HG03469 (cell line): ENCODE measurements around the gene CNGA2.
"Not testable (repeated sequence)": the region's sequence is repeated elsewhere in the genome, so short reads cannot be mapped to it uniquely, and the experiment has no call there.

Source experiments
- ATAC-seq: cut with Tn5 transposase; IDR thresholded peaks from one replicate; pipeline ENCODE4 v1.9.1; 2021; ENCODE audit warnings: mild to moderate bottlenecking, moderate library complexity, moderate number of reproducible peaks; ENCODE audit not compliant: unreplicated experiment

CNGA2 gene

DNA sequence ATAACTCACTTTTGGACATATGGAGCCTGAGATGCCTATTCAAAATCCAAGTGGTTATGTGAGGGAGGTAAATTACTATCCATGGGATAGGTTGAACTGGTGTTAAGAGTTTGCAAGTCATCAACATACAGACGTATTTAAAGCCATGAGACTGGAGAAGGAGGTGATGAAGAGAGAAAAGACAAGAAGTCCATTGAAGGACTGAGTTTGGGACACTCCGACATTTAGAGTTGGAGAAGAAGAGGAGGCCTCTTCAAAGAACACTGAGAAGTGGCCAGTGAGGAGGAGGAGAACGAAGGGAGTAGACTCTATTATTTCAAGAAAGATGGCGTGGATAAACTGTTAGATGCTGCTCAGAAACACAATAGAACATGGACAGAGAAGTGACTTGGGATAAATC is at the start of gene CNGA2:
Gene CNGA2 (plus strand): TSS at position 301 of the 400 bp plus-strand sequence. CDS start 3,738 bp downstream, outside the sequence.
- no peak for ATAC-seq

DNA sequence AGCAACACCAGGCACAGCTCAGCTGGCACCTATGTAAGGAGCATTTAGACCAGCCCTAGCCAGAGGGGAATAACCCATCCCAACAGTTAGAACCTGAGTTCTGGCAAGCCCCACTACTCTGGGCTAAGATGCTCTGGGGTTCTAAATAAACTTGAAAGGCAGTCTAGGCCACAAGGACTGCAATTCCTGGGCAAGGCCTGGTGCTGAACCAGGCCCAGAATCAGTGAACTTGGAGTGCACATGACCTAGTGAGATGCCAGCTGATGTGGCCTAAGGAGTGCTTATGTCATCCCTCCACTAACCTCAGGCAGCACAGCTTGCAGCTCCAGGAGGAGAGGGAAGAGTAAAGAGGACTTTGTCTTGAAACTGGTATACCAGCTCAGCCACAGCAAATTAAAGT is 46.9 kb upstream of the CNGA2 start:
- ATAC-seq, result no peak

DNA sequence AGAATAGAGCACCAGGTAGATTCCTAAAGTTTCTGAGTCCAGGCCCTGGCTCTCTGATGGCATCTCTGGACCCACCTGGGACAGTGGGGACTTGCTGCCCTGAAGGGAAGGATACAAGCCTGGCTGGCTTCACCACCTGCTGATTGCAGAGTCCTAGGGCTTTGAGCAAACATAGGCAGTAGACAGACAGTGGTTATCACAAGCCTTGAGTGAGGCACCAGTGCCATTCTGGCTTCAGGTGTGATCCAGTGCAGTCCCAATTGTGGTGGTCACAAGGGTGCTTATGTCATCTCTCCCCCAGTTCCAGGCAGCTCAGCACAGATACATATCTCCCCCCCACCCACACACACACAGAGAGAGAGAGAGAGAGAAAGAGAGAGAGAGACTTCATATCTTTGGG is 45.9 kb upstream of the CNGA2 start:
- no peak for ATAC-seq

DNA sequence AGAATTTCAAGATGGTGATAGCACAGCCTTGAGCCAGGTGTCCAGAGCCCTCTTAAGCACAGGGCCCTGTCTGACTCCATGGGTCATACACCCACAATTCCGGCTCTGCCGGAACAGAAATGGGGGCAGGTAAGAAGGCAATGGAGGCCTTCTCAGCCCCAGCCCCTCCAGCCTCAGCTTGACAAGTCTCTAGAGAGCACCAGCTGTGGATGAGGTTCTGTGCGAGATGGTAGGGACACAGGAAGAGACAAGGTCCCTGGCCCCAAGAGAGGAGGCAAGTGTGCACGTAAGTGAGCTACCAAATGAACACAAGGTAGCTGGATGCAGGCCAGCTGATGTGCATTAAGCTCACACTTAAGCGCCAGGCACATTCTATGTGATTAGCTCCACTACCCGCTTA is 41.7 kb upstream of the CNGA2 start:
- ATAC-seq, result no peak

DNA sequence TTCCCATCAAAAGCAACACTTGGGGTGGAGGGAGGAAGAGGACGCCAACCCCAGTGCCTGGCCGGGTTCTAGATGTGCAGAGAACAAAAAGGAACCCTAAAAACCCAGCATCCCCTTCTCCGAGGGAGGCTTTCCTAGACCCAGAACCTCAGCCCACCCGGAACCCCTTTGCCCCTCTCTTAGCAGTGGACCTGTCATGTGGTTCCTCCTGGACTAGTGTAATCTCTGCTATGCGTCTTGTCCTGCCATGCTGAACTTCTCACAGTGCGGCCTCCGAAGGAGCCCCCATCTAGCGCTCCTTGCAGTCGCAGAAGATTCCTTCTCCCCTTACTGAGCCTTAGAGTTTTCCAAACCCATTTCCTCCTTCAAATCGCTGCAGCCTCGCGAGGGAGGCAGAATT is 40.4 kb upstream of the CNGA2 start:
- ATAC-seq, result no peak

DNA sequence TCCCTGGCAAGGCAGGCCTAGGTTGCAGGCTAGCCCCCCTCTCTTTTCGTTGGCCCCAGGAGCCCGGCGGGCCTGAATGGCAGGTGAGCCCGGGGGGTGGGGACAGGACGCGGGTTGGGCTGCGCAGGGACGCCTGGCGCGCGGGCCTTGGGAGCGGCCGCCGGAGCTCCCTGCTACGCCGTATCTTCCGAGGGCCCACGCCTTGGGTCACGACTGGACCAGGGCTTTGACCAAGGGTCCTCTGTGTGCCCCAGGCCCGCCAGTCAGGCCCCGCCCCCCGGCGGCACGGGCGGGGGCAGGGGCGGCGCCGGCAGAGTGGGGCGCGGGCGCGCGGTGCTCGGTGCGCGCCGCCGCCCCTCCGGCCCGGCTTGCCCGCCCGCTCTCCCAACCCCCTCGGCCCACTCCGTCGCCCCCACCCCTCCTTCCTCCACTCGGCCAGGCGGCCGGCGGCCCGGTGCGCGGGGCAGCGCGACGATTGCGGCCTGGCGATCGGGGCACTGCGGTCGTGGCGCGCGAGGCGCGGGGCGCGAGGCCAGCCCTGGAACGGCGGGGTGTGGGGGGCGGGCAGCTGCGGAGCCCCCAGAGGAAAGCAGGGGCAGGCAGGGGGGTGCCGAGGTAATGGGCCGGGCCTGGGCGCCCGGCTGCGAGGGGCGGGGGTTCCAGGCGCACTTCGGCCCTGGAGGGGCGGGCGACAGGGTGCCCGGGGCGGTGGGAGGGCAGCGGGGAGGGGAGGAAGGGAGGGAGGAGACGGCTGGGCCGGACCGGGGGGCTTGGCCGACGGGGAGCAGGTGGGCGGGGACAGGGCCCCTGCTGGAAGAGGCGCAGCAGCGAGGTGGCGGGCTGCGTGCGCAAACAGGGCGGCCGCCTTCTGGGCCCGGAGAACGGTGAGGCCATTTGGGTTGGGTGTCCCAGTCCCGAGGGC is 39.6 kb upstream of the CNGA2 start, which contains the start of gene PRRG3:
Gene PRRG3 (plus strand): TSS at position 798 of the 922 bp plus-strand sequence. CDS start 3,357 bp downstream, outside the sequence.
- no peak for ATAC-seq

DNA sequence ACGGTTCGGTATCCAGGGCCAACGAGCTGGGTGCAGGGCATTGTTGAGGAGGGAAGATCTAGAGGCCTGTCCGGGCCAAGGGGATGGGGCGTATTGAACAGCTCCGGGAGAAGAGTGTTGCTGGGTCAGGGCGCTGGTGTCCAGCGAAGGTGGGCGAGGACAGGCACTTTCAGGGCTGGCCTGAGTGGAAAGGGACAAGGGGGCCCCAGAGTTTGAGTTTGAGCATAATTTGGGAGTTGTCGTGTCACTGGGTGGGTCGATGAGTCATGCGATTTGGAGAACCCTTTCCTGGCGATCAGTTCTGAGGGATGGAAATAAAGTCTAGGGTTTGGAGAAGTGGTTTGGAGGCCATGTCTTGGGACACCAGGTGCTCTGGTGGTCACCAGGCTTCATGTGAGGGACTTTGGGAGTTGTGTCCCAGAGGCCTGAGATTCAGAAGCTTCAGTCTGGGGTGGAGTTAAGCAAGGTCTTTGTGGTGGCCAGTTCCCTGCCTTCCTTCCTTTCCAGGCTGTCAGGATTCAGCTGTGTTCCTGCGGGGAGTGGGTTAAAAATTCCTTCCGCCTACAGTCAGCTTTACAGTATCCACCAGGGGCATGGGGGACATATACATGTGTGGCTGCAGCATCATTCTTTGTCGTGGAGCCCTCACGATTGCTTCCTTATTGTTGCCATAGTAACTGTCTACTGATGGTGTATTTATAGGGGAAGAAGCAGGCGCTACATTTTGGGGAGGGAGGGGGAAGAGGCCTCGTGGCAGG is 38.8 kb upstream of the CNGA2 start:
- no peak for ATAC-seq

DNA sequence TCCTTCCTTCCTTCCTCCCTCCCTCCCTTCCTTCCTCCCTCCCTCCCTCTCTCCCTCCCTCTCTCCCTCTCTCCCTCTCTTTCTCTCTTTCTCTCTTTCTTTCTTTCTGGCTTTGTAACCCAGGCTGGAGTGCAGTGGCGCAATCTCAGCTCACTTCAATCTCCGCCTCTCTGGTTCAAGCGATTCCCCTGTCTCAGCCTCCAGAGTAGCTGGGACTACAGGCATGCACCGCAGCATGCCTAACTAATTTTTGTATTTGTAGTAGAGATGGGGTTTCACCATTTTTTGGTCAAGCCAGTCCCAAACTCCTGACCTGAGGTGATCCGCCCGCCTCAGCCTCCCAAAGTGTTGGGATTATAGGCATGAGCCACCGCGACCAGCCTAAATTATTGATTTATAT is 37.5 kb upstream of the CNGA2 start:
- ATAC-seq, result not testable (repeated sequence)

DNA sequence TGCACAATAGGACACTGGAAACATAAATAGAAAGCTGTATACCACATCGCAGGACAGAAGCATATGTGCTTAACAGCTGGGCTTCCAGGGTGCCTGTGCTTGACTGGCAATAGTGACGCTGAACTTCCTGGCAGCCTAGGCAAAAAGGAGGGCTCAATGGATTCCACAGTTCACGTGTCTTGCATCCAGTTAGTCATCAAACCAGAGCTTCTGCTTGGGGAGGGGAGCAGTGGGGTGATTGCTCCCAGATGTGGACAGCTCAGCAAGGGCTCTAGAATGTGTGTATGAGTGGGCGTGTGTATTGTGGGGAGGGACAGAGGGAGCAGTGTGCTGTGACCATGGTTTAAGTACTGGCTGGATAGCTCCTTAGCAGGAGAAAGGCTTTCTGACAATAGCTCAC is 37.0 kb upstream of the CNGA2 start:
- ATAC-seq, result no peak

DNA sequence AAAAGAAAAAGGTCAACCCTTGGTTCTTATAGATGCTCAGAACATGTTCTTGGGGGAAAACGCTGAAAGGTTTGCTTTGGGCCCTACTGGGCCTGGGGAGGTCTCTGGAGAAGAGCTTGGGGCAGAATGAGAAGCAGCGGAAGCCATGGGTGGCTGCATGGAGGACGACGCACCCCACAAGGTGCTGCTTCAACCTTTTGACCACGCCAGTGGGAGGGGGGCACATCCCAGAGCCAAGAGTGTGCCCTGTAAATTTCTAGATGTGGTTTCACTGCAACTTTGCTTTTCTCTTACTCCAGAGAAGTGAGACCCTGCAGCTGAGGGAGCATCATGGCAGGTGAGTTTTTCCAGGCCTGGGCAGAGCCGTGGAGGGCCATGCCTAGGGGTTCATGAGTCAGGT is 36.1 kb upstream of the CNGA2 start:
- ATAC-seq, result no peak

DNA sequence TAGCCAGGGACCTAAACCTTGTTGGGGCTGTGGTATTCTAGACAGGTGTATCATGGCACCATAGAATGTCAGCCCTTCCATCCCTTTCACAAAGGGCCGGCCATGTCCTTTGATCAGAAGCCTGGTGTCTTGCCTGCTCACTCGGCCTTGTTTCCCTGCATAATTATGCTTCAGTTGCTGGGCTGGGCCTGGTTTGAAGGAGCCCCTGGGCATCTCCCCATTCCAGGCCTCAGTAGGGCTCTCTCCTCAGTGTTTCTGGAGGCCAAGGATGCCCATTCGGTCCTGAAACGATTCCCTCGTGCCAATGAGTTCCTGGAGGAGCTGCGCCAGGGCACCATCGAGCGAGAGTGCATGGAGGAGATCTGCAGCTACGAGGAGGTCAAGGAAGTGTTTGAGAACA is 34.8 kb upstream of the CNGA2 start:
- no peak for ATAC-seq

DNA sequence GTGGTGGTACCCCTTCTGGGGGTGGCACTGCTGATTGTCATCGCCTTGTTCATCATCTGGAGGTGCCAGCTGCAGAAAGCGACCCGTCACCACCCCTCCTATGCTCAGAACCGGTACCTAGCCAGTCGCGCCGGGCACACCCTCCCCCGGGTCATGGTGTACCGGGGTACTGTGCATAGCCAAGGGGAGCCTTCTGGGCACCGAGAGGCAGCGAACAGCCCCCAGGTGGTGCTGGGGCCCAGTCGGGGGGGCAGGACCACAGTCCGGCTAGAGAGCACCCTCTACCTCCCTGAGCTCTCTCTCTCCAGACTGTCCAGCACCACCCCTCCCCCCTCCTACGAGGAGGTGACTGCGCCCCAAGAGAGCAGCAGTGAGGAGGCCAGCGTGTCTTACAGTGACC is 34.0 kb upstream of the CNGA2 start:
- ATAC-seq, result no peak

DNA sequence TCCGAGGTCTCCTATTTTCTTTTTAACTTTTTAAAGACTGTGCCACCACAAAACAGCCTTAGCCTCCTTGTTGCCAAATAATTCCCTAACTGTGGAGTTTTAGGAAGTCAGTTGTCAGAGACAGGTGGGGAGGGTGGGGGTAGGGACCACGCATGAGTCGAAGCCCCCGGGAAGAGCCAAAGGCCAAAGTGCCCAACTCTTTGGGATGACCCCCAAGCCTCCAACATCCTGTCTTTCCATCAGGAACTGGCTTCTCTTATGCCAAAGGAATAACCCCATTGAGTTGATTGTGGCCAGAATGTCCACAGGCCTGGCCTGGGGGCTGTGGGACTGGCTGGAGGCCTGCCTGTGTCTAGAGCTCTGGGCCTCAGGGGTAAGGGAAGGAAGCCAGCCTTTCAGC is 33.5 kb upstream of the CNGA2 start:
- no peak for ATAC-seq

DNA sequence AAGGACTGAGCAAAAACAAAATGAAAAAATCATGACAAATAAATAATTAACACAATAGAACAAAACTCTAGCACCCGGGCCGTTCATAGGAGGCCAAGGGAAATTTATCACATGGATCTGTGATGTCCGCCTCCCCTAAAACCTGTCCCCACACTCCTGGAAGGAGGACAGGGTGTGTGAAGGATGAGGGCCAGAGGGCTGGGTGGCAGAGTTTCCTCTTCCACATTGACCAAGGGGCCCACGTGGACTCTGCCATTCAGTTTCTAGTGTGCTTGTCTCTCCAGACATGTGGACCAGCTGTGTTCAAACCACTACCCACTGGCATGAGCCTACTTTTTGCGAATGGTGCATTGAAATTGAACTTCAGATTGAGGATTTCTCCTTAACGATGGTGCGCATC is 33.0 kb upstream of the CNGA2 start:
- no peak for ATAC-seq

DNA sequence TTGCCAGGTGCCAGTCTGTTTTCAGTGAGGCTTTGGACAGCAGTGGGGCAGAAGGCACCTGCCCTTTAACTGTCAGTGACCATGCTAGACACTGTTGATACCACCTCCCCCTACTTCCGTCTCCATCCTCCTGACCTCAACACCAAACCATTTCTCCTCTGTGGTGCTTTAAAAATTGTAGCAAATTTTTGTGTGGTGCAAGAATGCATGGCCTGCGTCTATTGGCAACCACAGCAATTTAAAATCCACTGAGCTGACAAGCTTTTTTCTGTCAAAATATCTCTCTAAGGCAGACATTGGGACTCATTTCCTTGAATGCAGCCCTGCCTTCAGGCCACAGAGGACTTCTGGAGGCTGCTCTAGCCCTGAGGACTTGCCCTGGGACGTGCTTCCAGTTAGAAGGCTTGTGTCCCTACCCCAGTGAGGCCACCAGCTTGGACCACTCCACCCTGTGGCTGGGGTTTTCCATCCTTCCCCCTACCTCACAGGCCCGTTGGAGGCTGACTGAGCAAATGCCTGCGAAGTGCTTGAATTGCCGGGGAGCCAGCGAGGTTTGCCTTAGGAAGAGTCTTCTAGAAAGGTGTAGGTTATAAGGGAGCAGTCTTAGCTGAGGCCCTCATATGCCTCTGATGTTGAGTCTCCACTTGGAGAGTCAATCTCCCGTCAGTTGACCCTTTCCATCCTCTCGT is 32.4 kb upstream of the CNGA2 start:
- ATAC-seq, result no peak

DNA sequence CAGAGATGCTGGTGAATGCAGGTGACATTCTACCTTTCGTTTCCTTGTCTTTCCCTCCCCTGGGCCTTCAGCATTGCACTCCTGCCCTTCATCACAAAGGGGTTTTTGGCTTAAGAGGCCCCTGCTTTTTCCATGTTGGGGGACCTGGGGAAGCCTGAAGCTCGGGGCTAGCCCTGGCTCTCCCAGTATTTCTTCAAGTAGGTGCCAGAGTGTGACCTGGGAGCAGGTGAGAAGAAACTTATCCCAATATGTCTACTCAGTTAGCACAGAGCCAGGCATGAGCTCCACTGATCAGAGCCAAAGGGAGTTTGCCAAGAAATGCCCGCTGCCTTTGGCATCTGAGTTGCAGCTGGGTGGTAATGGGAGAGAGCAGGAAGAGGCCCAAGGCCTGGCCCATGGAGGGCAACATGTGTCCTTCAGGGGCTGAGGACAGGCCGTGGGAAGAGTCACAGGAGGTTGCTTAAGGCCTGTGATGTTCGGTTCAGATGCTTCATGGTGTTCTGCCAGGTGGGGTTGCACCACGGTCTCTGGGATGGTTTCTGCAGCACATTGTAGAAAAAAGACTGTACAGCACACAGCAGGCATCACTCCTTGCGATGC is 31.7 kb upstream of the CNGA2 start:
- ATAC-seq, result no peak

DNA sequence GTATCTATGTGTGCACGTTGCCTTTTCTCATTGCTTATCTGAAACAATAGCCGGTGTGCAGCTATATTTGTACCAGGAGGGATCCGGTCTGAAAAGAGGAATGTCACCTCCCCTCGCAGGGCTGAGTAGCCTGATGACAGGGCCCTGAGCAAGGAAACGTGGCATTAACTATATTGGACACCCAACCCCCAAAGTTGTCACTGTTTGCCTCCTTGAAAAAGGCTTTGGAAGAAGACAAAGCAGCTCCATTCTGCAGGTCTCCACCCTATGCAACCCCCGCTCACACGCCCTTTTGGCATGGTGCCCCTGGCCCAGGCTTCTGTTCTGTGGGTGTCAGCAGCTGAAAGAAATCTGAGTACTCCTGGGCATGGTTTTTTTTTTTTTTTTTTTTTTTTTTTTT is 31.1 kb upstream of the CNGA2 start:
- no peak for ATAC-seq

DNA sequence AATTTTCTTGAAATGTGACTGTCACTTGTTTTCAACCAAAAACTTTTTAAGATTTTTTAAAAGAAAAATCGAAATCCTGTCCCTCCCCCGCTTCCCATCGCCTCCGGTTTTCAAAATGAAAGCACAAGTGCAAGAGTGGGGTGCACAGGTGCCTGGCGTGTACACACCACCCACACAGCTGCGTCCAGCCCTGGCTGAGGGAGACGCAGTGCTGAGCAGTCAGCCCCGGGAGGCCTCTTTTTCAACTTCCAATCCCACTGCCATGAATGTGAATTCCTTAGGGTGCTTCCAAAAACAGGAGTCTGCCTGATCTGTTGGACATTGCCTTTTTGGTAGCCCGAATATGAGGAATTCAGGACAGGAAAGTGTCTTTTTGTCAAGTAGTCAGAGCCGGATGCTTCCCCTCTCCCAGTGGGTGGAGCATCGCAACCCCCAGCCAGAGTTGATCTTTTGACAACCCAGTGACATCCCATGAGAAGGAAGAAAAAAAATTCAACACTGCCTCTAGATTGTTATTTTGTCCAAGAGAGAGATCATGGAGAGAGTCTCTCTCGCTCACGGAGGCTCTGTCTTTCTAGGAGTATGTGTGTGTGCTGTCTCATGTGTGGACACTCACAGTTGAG is 30.4 kb upstream of the CNGA2 start:
- no peak for ATAC-seq

DNA sequence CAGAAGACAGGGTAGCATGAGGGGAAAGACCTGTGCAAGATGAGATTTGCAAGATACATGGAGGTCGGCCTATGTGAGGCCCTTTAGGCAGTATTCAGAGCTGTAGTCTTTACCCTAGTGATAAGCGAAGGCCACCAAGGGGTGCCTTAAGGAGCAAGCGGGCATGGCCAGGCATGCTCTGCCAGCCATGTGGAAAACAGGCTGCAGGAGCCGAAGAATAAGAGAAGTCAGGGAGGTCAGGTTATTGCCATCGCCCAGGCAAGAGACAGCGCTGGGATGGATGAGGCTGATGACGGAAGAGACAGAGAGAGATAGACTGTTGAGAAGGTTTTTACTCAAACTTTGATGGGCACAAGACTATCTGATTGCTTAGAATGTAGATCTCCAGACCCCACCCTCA is 25.7 kb upstream of the CNGA2 start:
- ATAC-seq, result no peak

DNA sequence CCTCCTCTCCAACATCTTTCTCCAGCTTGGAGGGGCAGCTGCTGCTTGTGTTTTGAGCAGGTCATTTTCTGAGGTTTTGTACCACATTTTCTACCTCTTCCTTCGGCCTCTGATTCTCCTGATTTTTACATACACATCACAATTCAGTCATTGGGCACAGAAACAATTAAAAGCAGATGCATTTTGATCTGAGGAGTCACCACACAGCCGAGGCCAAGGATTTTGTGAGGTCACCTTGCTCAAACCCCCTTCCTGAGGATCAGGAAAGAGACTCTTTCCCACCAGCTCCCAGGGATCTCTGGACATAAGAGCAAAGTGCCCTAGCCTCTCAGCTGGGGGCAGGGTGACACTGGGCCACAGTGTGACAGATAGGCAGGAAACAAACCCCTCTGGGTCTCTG is 24.1 kb upstream of the CNGA2 start:
- ATAC-seq, result no peak

DNA sequence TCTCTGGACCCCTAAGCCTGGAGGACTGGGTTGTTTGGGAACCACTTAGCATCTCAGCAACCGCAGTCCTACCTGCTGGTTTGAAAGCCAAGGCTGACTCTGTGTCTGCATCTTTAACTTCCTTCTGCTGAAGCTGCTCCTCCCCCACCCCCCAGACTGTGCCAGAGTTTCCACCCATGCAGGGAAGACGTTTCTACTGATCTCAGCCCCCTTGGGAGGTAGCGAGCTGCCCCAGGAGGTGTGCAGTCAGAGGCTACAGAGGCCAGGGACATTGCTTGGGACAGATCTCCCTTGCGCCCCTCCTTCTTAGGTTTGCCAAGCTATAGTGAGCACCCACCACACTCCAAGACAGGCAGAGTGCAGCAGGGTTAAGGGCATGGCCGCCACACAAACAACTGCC is 23.4 kb upstream of the CNGA2 start:
- ATAC-seq, result no peak
